Right lobe of liver (tissue), 4 donors: ENCODE results near the gene PVALEF.

Source experiments
- CTCF ChIP-seq, 4 donors: fragments of 200-600 bp in 3 of 4; fragments of 450-650 bp in 1 of 4; IDR thresholded peaks; one replicate each; pipeline versions ENCODE4 v1.5.1 to v1.8.0; 2016 to 2022; ENCODE audit warnings: antibody characterized with exemption in 4 of 4, mild to moderate bottlenecking in 2 of 4
- POLR2A ChIP-seq: fragments of 450-650 bp; IDR thresholded peaks from one replicate; pipeline ENCODE4 v1.6.1; 2017; ENCODE audit warnings: antibody characterized with exemption, mild to moderate bottlenecking
- donor health status: DM: no; HTN: no; CAD: no.
- donor health status: DM: no; HTN: no; CAD: no.
- donor health status: DM: no; HTN: yes; CAD: no.

GRCh38 chr17:81228420-81228819, 63.1 kb downstream of the PVALEF start:
- TF ChIP-seq CTCF (IDR thresholded peaks at IDR 0.05) (no peak), POLR2A (no peak)
